NCI-H774 (cell line): ENCODE data around the gene ARVCF.

Source experiments
- DNase-seq: peaks from one replicate; lab custom pipeline; 2025; lab: John Stamatoyannopoulos, UW

Gene ARVCF

GRCh38 chr22:20031732-20032406, 15.2 kb upstream of the ARVCF start:
- no peak for DNase-seq

- DNase-seq = no peak
Measured at GRCh38 chr22:20029550-20030225, 13.1 kb upstream of the ARVCF start.

GRCh38 chr22:20028855-20029549, 12.4 kb upstream of the ARVCF start:
- no peak for DNase-seq

- no peak for DNase-seq
Measured at GRCh38 chr22:20027966-20028854, 11.6 kb upstream of the ARVCF start.

- DNase-seq = no peak
Measured at GRCh38 chr22:20026996-20027601, 10.5 kb upstream of the ARVCF start.

- no peak for DNase-seq
Measured at GRCh38 chr22:20026204-20026908, 9.7 kb upstream of the ARVCF start.

- DNase-seq = no peak
Measured at GRCh38 chr22:20025401-20026203, 9.0 kb upstream of the ARVCF start.

- no peak for DNase-seq
Measured at GRCh38 chr22:20024650-20025397, 8.2 kb upstream of the ARVCF start.

GRCh38 chr22:20024225-20024624, 7.6 kb upstream of the ARVCF start:
- no peak for DNase-seq

GRCh38 chr22:20022978-20023613, 6.5 kb upstream of the ARVCF start:
- DNase-seq = no peak

GRCh38 chr22:20022231-20022977, 5.8 kb upstream of the ARVCF start:
- DNase-seq = no peak

- DNase-seq = no peak
Measured at GRCh38 chr22:20021196-20022181, 4.9 kb upstream of the ARVCF start.

GRCh38 chr22:20020533-20021195, 4.0 kb upstream of the ARVCF start, which contains the start of gene TANGO2:
TSS of gene TANGO2 (plus strand) at chr22:20021110. CDS start at chr22:20036799, 15,689 bp downstream.
- DNase-seq = peak; percentile 92

- DNase-seq = no peak
Measured at GRCh38 chr22:20019661-20020532, 3.3 kb upstream of the ARVCF start.

- DNase-seq = no peak
Measured at GRCh38 chr22:20018001-20018400, 1.4 kb upstream of the ARVCF start.
